WTC11 (cell line): ENCODE data around the gene HPCAL1. TPM values are rescaled to one million over a fixed set of nuclear protein-coding genes. Genes with fewer than 3 reads are reported as not detected.

Source experiments
- ATAC-seq: fragments of 200-7000 bp; cut with Tn5 transposase; 2 replicates; pipeline ENCODE4 v1.10.0; 2021; ENCODE audit warnings: mild to moderate bottlenecking, moderate library complexity
- CTCF ChIA-PET: fragments of 300-600 bp; sonication (Branson Sonifier 250); formaldehyde crosslinking; loops from one replicate; lab custom pipeline; 2021; ENCODE audit warnings: antibody characterized with exemption; lab: Charles Lee
- POLR2A ChIA-PET: fragments of 350-600 bp; sonication (Branson Sonifier 250); formaldehyde crosslinking; loops from one replicate; lab custom pipeline; 2021; ENCODE audit warnings: antibody characterized with exemption; lab: Charles Lee
- DNase-seq: peaks from one replicate; pipeline ENCODE4 v3.0.0; 2021; ENCODE audit warnings: low spot score
- H3K27ac Mint-ChIP-seq: 2 replicates; pipeline ENCODE4 v1.8.0; 2021; ENCODE audit warnings: mixed read lengths
- H3K27me3 Mint-ChIP-seq: 2 replicates; pipeline ENCODE4 v1.8.0; 2021; ENCODE audit warnings: low read depth, mild to moderate bottlenecking, moderate library complexity, mixed read lengths
- H3K36me3 Mint-ChIP-seq: 2 replicates; pipeline ENCODE4 v1.8.0; 2021; ENCODE audit warnings: mixed read lengths
- H3K4me1 Mint-ChIP-seq: 2 replicates; pipeline ENCODE4 v1.8.0; 2022; ENCODE audit warnings: mixed read lengths
- H3K4me3 Mint-ChIP-seq: 2 replicates; pipeline ENCODE4 v1.8.0; 2021; ENCODE audit warnings: mild to moderate bottlenecking, moderate library complexity, mixed read lengths
- H3K9me3 Mint-ChIP-seq: 2 replicates; pipeline ENCODE4 v1.8.0; 2021; ENCODE audit warnings: mixed read lengths
- CBFB ChIP-seq: sonication (generic); formaldehyde crosslinking; IDR thresholded peaks from 2 replicates; pipeline ENCODE4 v1.8.1; 2022; ENCODE audit warnings: mild to moderate bottlenecking, low read depth, missing genetic modification reagents
- ETV6 ChIP-seq: sonication (generic); formaldehyde crosslinking; IDR thresholded peaks from 2 replicates; pipeline ENCODE4 v1.8.1; 2022; ENCODE audit warnings: mild to moderate bottlenecking, missing genetic modification reagents
- FOXP1 ChIP-seq: sonication (generic); formaldehyde crosslinking; IDR thresholded peaks from 2 replicates; pipeline ENCODE4 v1.8.0; 2022; ENCODE audit warnings: missing genetic modification reagents, mild to moderate bottlenecking, moderate library complexity, borderline replicate concordance
- GABPB1 ChIP-seq: sonication (generic); formaldehyde crosslinking; IDR thresholded peaks from 2 replicates; pipeline ENCODE4 v1.8.1; 2023; ENCODE audit warnings: mild to moderate bottlenecking, missing genetic modification reagents
- NFE2L1 ChIP-seq: sonication (generic); formaldehyde crosslinking; IDR thresholded peaks from 2 replicates; pipeline ENCODE4 v1.8.1; 2023; ENCODE audit warnings: missing genetic modification reagents
- NFYB ChIP-seq: sonication (generic); formaldehyde crosslinking; conservative IDR thresholded peaks from 2 replicates; pipeline ENCODE4 v1.8.0; 2022; ENCODE audit warnings: low read depth, missing genetic modification reagents
- NR3C1 ChIP-seq: sonication (generic); formaldehyde crosslinking; conservative IDR thresholded peaks from 2 replicates; pipeline ENCODE4 v1.8.1; 2023; ENCODE audit warnings: low read depth, mild to moderate bottlenecking, missing genetic modification reagents
- SMAD4 ChIP-seq: sonication (generic); formaldehyde crosslinking; IDR thresholded peaks from 2 replicates; pipeline ENCODE4 v1.8.0; 2022; ENCODE audit warnings: mild to moderate bottlenecking, missing genetic modification reagents
- SP1 ChIP-seq: sonication (generic); formaldehyde crosslinking; conservative IDR thresholded peaks from 2 replicates; pipeline ENCODE4 v1.8.1; 2022; ENCODE audit warnings: missing genetic modification reagents
- TCF7 ChIP-seq: sonication (generic); formaldehyde crosslinking; IDR thresholded peaks from 2 replicates; pipeline ENCODE4 v1.8.0; 2022; ENCODE audit warnings: mild to moderate bottlenecking, low read depth, missing genetic modification reagents, moderate library complexity
- TP53 ChIP-seq: sonication (generic); formaldehyde crosslinking; IDR thresholded peaks from 2 replicates; pipeline ENCODE4 v1.8.1; 2023; ENCODE audit warnings: mild to moderate bottlenecking, missing genetic modification reagents
- ZNF219 ChIP-seq: sonication (generic); formaldehyde crosslinking; IDR thresholded peaks from 2 replicates; pipeline ENCODE4 v1.8.0; 2023; ENCODE audit warnings: missing genetic modification reagents, mild to moderate bottlenecking, borderline replicate concordance
- ZNF396 ChIP-seq: fragments of 250-450 bp; sonication (Bioruptor Pico); IDR thresholded peaks from 2 replicates; pipeline ENCODE4 v1.8.0; 2021; ENCODE audit warnings: mild to moderate bottlenecking, moderate library complexity, borderline replicate concordance
- total RNA-seq: library from RNA; stranded (reverse); gene quantifications from 3 replicates; pipeline ENCODE4 v1.2.3, GENCODE V29; 2021
- TF ChIP-seq, protein P1 (sequence below): sonication (generic); formaldehyde crosslinking; IDR thresholded peaks from 2 replicates; pipeline ENCODE4 v1.8.1; 2022; ENCODE audit warnings: low read depth, missing genetic modification reagents, borderline replicate concordance
- TF ChIP-seq, protein P2 (sequence below): sonication (generic); formaldehyde crosslinking; IDR thresholded peaks from 2 replicates; pipeline ENCODE4 v1.8.0; 2022; ENCODE audit warnings: mild to moderate bottlenecking, missing genetic modification reagents
- TF ChIP-seq, protein P3 (sequence below): sonication (generic); formaldehyde crosslinking; IDR thresholded peaks from 2 replicates; pipeline ENCODE4 v1.8.0; 2022; ENCODE audit warnings: missing genetic modification reagents
- TF ChIP-seq, protein P4 (sequence below): sonication (generic); formaldehyde crosslinking; IDR thresholded peaks from 2 replicates; pipeline ENCODE4 v1.8.1; 2023; ENCODE audit warnings: mild to moderate bottlenecking, moderate library complexity, missing genetic modification reagents
- TF ChIP-seq, protein P5 (sequence below): sonication (generic); formaldehyde crosslinking; IDR thresholded peaks from 2 replicates; pipeline ENCODE4 v1.8.1; 2022; ENCODE audit warnings: low read depth, mild to moderate bottlenecking, moderate library complexity, missing genetic modification reagents, borderline replicate concordance
- TF ChIP-seq, protein P6 (sequence below): sonication (generic); formaldehyde crosslinking; IDR thresholded peaks from 2 replicates; pipeline ENCODE4 v1.8.1; 2023; ENCODE audit warnings: mild to moderate bottlenecking, missing genetic modification reagents, borderline replicate concordance
- TF ChIP-seq, protein P7 (sequence below): sonication (generic); formaldehyde crosslinking; IDR thresholded peaks from 2 replicates; pipeline ENCODE4 v1.8.1; 2023; ENCODE audit warnings: mild to moderate bottlenecking, missing genetic modification reagents

The HPCAL1 gene
- total RNA-seq, 1 experiment from 2014 or later = 11.8 TPM

DNA sequence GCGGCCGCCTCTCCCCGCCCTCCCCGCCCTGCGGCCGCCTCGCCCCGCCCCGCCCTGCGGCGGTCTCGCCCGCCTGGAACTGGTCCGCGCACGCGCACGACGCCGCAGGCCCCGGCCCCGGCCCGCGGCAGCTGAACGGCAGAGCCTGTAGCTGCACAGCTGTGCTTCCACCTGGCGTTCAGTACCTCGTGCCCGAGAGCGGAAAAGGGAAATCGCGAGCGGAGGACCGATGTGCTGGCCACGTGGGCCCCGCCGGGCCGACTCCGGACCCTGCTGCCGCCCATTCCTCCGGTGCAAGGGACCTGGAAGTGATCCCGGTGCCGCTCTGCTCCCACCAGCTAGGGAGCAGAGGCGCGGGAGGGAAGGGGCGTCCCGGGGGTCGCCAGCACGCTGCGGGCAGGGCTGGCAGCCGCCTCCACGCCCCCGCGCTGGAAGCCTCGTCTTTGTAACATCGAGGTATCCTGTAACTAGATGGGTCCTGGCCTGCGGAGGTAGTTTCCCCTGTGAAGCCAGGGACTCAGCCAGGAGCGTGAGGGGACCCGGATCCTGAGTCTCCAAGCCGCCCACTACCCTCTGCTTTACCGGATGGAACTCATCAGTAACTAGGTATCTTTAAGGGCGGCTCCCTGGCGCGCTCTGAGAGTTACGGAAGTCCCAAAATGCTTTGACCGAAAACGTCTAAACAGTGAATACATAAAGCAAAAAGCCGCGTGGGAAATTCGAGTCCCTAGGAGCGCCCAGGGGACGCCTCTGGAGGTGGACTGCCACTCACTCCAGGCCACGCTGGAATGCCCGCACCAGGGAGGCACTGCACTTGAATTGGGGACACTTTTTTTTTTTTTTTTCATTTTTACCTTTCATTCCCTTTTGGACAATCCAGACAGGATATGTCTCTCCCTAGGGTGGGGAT, 146.1 kb downstream of the HPCAL1 start:
- Mint-ChIP-seq H3K4me3 (peak overlapping the region; percentile 61), H3K27ac (no peak overlapping the region), H3K9me3 (no peaks in the 10 kb centered on the region), H3K27me3 (peaks cover 22% of the 10 kb centered on the region), H3K36me3 (peaks cover 8% of the 10 kb centered on the region), H3K4me1 (peaks cover 18% of the 10 kb centered on the region)
- ATAC-seq = peak; percentile 76
- DNase-seq = peak; percentile 87
- ChIA-PET POLR2A (interaction anchor here (0.5 to 1.3 kb wide), 5 partner anchors 10 to 188 kb away, joined by 3 to 6 read pairs (median 3); no protein-coding TSS in a partner anchor), CTCF (interaction anchor here (0.5 to 5.7 kb wide), 4 partner anchors 14 to 892 kb away, joined by 3 to 41 read pairs (median 12); no protein-coding TSS in a partner anchor)
- TF ChIP-seq, protein P1, sequence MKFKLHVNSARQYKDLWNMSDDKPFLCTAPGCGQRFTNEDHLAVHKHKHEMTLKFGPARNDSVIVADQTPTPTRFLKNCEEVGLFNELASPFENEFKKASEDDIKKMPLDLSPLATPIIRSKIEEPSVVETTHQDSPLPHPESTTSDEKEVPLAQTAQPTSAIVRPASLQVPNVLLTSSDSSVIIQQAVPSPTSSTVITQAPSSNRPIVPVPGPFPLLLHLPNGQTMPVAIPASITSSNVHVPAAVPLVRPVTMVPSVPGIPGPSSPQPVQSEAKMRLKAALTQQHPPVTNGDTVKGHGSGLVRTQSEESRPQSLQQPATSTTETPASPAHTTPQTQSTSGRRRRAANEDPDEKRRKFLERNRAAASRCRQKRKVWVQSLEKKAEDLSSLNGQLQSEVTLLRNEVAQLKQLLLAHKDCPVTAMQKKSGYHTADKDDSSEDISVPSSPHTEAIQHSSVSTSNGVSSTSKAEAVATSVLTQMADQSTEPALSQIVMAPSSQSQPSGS (CRISPR knock-in tag) = peak; percentile 79
- TF ChIP-seq, protein P2, sequence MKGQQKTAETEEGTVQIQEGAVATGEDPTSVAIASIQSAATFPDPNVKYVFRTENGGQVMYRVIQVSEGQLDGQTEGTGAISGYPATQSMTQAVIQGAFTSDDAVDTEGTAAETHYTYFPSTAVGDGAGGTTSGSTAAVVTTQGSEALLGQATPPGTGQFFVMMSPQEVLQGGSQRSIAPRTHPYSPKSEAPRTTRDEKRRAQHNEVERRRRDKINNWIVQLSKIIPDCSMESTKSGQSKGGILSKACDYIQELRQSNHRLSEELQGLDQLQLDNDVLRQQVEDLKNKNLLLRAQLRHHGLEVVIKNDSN (CRISPR knock-in tag) = peak; percentile 85
- TF ChIP-seq, protein P3, sequence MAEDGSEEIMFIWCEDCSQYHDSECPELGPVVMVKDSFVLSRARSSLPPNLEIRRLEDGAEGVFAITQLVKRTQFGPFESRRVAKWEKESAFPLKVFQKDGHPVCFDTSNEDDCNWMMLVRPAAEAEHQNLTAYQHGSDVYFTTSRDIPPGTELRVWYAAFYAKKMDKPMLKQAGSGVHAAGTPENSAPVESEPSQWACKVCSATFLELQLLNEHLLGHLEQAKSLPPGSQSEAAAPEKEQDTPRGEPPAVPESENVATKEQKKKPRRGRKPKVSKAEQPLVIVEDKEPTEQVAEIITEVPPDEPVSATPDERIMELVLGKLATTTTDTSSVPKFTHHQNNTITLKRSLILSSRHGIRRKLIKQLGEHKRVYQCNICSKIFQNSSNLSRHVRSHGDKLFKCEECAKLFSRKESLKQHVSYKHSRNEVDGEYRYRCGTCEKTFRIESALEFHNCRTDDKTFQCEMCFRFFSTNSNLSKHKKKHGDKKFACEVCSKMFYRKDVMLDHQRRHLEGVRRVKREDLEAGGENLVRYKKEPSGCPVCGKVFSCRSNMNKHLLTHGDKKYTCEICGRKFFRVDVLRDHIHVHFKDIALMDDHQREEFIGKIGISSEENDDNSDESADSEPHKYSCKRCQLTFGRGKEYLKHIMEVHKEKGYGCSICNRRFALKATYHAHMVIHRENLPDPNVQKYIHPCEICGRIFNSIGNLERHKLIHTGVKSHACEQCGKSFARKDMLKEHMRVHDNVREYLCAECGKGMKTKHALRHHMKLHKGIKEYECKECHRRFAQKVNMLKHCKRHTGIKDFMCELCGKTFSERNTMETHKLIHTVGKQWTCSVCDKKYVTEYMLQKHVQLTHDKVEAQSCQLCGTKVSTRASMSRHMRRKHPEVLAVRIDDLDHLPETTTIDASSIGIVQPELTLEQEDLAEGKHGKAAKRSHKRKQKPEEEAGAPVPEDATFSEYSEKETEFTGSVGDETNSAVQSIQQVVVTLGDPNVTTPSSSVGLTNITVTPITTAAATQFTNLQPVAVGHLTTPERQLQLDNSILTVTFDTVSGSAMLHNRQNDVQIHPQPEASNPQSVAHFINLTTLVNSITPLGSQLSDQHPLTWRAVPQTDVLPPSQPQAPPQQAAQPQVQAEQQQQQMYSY = peak; percentile 64
- peak; percentile 44 for TF ChIP-seq NFYB (CRISPR knock-in tag)
- TF ChIP-seq CBFB (CRISPR knock-in tag) = no peak
- peak; percentile 93 for TF ChIP-seq SMAD4 (CRISPR knock-in tag)
- TF ChIP-seq NR3C1 (CRISPR knock-in tag) = 0 out of 2 replicates have a peak, but pooled peaks have one; percentile 59
- peak; percentile 77; the same call in 1 of the 2 replicates for TF ChIP-seq ZNF219 (CRISPR knock-in tag)
- TF ChIP-seq, protein P4, sequence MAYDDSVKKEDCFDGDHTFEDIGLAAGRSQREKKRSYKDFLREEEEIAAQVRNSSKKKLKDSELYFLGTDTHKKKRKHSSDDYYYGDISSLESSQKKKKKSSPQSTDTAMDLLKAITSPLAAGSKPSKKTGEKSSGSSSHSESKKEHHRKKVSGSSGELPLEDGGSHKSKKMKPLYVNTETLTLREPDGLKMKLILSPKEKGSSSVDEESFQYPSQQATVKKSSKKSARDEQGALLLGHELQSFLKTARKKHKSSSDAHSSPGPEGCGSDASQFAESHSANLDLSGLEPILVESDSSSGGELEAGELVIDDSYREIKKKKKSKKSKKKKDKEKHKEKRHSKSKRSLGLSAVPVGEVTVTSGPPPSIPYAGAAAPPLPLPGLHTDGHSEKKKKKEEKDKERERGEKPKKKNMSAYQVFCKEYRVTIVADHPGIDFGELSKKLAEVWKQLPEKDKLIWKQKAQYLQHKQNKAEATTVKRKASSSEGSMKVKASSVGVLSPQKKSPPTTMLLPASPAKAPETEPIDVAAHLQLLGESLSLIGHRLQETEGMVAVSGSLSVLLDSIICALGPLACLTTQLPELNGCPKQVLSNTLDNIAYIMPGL (CRISPR knock-in tag) = peak; percentile 94
- TF ChIP-seq, protein P5, sequence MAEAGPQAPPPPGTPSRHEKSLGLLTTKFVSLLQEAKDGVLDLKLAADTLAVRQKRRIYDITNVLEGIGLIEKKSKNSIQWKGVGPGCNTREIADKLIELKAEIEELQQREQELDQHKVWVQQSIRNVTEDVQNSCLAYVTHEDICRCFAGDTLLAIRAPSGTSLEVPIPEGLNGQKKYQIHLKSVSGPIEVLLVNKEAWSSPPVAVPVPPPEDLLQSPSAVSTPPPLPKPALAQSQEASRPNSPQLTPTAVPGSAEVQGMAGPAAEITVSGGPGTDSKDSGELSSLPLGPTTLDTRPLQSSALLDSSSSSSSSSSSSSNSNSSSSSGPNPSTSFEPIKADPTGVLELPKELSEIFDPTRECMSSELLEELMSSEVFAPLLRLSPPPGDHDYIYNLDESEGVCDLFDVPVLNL = peak; percentile 68; the same call in 1 of the 2 replicates
- TF ChIP-seq, protein P6, sequence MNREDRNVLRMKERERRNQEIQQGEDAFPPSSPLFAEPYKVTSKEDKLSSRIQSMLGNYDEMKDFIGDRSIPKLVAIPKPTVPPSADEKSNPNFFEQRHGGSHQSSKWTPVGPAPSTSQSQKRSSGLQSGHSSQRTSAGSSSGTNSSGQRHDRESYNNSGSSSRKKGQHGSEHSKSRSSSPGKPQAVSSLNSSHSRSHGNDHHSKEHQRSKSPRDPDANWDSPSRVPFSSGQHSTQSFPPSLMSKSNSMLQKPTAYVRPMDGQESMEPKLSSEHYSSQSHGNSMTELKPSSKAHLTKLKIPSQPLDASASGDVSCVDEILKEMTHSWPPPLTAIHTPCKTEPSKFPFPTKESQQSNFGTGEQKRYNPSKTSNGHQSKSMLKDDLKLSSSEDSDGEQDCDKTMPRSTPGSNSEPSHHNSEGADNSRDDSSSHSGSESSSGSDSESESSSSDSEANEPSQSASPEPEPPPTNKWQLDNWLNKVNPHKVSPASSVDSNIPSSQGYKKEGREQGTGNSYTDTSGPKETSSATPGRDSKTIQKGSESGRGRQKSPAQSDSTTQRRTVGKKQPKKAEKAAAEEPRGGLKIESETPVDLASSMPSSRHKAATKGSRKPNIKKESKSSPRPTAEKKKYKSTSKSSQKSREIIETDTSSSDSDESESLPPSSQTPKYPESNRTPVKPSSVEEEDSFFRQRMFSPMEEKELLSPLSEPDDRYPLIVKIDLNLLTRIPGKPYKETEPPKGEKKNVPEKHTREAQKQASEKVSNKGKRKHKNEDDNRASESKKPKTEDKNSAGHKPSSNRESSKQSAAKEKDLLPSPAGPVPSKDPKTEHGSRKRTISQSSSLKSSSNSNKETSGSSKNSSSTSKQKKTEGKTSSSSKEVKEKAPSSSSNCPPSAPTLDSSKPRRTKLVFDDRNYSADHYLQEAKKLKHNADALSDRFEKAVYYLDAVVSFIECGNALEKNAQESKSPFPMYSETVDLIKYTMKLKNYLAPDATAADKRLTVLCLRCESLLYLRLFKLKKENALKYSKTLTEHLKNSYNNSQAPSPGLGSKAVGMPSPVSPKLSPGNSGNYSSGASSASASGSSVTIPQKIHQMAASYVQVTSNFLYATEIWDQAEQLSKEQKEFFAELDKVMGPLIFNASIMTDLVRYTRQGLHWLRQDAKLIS (CRISPR knock-in tag) = no peak
- peak; percentile 99 for TF ChIP-seq FOXP1 (CRISPR knock-in tag)
- TF ChIP-seq NFE2L1 (CRISPR knock-in tag) = peak; percentile 96
- no peak for TF ChIP-seq ZNF396 (CRISPR knock-in tag)
- TF ChIP-seq, protein P7, sequence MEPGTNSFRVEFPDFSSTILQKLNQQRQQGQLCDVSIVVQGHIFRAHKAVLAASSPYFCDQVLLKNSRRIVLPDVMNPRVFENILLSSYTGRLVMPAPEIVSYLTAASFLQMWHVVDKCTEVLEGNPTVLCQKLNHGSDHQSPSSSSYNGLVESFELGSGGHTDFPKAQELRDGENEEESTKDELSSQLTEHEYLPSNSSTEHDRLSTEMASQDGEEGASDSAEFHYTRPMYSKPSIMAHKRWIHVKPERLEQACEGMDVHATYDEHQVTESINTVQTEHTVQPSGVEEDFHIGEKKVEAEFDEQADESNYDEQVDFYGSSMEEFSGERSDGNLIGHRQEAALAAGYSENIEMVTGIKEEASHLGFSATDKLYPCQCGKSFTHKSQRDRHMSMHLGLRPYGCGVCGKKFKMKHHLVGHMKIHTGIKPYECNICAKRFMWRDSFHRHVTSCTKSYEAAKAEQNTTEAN = peak; percentile 98
- TF ChIP-seq TP53 (CRISPR knock-in tag) = peak; percentile 91; the same call in 1 of the 2 replicates
- TF ChIP-seq TCF7 (CRISPR knock-in tag) = peak; percentile 96; the same call in 1 of the 2 replicates
- TF ChIP-seq SP1 = peak; percentile 75
- peak; percentile 96 for TF ChIP-seq ETV6 (CRISPR knock-in tag)
- TF ChIP-seq GABPB1 = peak; percentile 93
